ENCODE measurements around the gene KLHL7. TPM values are rescaled to one million over a fixed set of nuclear protein-coding genes. Genes with fewer than 3 reads are reported as not detected.
"Not testable (repeated sequence)": the region's sequence is repeated elsewhere in the genome, so short reads cannot be mapped to it uniquely, and the experiment has no call there.

KLHL7 gene
- total RNA-seq, 1 donor from 2014 or later, result 110 TPM

DNA sequence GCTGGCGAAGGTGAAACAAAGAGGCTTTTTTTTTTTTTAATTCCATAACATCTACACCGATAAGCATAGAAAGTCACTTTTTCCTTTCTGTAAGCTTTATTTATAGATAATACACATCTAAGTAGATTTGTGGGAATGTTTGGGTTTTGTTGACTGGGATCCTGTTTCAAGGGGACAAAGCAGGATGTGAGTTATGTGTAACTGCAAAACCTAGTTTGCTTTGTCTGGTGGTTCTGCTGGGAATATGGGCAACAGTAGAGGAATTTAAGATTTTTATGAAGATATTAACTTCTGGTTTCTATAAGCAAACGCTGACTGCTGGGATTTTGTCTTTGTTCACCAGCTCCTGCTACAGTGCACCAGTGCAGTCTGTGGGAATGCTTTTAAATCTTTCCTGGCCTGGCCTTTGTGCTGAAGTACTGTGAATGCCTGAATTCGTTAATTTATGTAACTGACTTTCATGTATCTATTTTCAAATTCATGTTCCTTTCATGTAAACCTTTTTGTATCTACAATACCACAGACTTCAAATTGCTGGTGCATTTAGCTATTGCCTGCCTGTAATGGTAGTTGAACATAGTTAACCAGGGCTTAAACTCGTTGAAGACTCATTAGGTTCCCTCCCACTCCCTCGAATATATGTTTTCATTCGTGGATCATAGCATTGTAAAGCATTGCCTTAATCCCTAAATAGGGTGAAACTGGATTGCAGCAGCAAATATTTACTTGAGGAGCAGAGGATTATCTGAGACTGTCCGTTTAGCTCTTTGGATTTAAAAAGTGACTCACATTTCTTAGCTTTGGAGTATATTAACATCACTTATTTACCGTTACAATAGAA lies 1.5 kb downstream of the KLHL7 start:
- DNase-seq (ENCODE audit: low spot score in 2 of 2) (no peak), FAIRE-seq (no peak)

DNA sequence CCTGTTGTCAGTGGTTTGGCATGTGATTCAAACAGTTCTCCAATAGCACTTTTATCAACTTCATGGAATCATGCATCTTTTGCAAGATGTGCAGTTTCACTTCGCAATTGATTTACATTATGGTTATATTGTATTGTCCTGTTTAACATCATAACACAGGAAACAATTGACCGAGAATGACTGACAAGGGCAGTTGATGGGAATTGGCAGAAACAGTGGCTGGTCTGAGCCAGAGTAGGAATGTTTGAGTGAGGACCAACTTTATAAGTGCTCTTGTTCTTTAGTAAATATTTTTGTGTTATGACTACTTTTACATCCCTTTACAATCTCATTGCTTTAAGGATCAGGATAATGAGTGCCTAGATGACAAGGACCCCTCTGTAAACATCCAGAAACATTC lies 2.2 kb downstream of the KLHL7 start:
- no peak for FAIRE-seq
- no peak for DNase-seq (ENCODE audit: low spot score in 2 of 2)

DNA sequence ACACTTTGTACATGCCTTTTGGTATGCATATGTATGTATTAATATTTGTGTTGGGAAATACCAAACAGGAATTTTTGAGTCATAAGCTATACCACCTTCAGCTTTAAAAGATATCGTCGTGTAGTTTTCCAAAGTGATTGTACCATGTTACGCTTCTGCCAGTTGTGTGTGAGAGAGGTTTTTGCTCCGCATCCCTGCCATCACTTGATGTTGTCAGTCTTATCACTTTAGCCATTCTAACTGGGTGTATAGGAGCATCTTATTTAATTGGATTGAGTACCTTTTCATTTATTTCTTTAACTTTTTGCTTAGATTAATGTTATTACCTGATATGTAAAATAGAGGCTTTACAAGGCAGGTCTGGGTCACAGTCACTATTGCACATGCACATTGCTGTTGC lies 3.4 kb downstream of the KLHL7 start:
- DNase-seq (ENCODE audit: low spot score in 2 of 2), result no peak
- FAIRE-seq, result no peak

DNA sequence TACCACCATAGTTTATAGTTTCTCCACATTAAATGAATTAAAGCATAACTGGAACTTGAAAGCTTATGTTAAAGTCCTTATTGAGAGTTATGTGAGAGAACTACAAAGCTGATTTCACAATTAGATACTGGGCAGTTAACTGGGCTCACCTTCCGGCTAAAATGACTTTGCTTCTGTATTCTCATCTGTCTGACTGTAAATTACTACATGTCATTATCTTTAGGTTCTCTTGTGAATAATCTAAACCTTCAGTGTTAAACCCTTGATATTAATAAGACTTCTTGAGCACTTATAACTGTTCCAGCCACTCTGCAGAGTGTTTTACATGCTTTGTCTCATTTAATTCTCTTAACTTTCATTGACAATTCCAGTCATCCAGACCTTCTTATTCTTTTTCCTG lies 3.9 kb downstream of the KLHL7 start:
- FAIRE-seq (no peak), DNase-seq (ENCODE audit: low spot score in 2 of 2) (no peak)

DNA sequence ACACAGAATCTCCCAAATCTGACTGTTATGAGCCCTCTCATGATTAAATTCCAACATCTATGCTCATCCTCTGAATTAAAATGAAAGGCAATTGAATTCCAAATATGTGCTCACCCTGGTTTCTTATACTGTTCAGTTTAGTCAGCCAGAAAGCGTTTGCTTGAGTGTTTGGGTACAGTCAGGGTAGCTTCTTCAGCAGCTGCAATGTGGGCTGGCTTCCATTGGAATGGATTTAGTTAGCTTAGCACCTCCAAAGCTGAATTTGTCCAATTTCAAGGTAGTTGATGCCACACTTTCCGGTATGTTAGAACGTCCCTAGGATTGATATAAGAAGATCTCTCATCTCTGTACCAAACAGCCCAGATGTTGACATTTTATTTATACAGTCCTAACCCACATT lies 9.3 kb downstream of the KLHL7 start:
- DNase-seq (ENCODE audit: low spot score in 2 of 2) (no peak), FAIRE-seq (no peak)

DNA sequence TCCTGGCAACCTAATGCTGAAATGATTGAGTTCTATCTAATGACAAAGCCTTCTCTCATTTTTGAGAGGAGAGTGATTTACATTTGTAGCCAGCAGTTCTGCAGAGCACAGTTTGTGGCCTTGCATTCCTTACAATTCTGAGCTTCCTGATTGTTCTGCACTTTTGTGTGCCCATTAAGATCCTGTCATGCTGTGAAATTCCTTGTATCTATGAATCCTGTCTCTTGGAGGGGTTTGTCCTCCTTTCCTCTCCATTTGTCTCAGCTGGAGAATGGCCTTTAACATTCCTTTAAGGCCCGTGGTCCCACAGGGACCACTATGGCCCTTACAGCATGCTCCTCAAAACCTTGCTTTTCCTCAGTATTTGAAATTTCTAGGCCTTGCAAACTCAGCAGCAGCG lies 10.4 kb downstream of the KLHL7 start:
- DNase-seq (ENCODE audit: low spot score in 2 of 2), result no peak

DNA sequence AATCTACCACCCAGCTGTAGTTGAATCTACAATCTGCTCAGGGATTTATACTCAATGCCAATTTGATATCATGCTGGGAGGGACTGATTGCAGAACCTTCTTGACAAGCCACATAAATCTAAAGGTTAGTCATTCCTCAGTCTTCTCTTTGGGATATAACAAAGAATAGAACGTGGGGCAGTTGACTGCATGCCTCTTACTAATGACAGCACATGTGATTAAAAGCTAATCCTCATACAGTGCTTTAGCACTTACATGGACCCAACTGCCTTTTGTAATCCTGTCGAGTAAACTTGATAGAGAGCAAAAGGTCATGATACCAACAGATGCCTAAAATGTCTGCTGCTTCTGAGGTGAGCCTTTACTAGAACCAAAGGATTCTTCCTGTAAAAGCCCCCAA lies 12.3 kb downstream of the KLHL7 start:
- FAIRE-seq (no peak), DNase-seq (ENCODE audit: low spot score in 2 of 2) (no peak)

More for the DNA sequence above, 10.4 kb downstream of the KLHL7 start:
- no peak for FAIRE-seq

DNA sequence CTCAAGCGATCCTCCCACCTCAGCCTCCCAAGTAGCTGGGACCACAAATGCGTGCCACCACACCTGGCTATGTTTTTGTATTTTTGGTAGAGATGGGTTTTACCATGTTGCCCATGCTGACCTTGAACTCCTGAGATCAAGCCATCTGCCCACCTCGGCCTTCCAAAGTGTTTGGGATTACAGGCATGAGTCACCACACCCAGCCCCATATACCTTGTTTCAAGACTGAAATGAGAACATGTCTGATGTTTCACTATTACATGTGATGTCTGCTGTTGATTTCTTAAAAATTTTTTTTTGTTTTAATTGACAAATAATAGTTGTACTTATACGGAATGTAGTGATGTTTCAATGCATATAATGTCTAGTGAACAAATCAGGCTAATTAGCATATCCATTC lies 14.5 kb downstream of the KLHL7 start:
- DNase-seq (ENCODE audit: low spot score in 2 of 2), result no peak
- no peak for FAIRE-seq

DNA sequence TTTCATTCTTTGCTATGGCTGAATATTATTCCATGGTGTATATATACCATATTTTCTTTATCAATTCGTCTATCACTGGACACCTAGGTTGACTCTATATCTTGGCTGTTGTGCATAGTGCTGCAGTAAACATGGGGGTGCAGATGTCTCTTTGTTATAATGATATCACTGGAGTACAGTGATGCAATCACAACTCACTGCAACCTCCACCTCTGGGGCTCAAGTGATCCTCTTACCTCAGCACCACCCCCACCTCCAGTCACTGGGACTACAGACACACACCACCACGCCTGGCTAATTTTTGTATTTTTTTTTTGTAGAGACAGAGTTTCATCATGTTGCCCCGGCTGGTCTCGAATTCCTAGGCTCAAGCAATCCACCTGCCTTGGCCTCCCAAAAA lies 15.6 kb downstream of the KLHL7 start:
- FAIRE-seq, result no peak
- DNase-seq (ENCODE audit: low spot score in 2 of 2), result no peak

DNA sequence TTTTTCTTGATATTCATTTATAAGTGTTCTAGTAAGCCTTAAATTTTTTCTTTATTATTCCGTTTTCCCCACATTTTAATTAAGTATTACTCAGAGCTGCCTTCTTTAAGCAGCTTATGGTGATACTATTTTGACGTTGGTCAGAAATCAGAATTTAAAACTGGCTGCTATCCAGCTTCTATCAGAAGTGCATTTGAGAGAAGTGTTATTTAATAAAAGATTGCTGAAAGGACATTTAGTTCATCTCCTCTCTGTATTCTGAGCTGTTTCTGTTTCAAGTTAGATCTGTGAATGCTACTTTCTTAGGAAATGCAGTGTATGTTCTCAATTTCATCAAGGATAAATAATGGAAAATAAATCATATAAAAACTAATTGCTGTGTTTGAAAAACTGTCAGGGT lies 17.4 kb downstream of the KLHL7 start:
- FAIRE-seq (no peak), DNase-seq (ENCODE audit: low spot score in 2 of 2) (no peak)

DNA sequence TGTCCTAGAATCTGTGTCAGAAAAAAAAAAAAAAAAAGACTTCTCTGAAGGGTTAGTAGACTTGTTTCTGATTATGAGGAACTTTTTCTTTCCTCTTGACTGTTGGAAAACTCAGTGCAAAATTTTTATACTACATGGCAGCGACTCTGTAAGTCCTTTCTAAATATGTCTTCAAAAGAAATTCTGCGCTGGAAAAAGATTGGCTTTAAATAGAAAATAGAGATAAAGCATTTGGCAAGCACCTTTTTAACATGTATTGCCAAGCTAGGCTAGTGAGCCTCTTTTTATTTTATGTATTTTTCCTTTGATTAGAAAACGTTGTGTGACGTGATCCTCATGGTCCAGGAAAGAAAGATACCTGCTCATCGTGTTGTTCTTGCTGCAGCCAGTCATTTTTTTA lies 17.9 kb downstream of the KLHL7 start:
- DNase-seq (ENCODE audit: low spot score in 2 of 2), result no peak
- FAIRE-seq, result no peak

DNA sequence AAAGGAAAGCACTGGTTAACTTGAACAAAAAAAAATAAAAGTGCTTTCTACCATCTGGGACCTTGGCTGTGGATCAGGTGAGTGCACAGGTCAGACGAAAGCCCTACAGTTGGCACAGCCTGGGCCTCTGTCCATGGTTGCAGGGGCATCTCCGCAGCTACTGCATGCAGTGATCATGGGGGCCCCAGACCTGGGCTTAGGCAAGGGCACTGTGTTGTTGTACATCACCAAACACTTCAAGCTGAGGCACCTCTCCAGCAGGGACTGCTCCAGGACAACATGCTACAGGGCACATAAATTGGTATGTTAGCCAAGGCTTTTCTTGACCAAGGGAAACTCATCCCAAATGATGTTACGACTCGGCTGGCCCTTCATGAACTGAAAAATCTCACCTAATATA lies 23.5 kb downstream of the KLHL7 start:
- FAIRE-seq, result no peak

DNA sequence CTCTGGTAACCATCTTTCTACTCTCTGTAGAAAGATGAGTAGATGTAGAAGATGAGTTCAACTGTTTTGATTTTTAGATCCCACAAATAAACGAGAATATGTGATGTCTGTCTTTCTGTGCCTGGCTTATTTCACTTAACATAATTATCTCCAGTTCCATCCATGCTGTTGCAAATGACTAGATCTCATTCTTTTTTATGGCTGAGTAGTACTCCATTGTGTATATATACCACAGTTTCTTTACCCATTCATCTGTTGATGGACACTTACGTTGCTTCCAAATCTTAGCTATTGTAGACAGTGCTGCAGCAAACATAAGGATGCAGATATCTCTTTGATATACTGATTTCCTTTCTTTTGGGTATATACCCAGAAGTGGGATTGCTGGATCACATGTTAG lies 26.2 kb downstream of the KLHL7 start:
- not testable (repeated sequence) for DNase-seq (ENCODE audit: low spot score in 2 of 2); FAIRE-seq

More for the DNA sequence above, 23.5 kb downstream of the KLHL7 start:
- no peak for DNase-seq (ENCODE audit: low spot score in 2 of 2)

DNA sequence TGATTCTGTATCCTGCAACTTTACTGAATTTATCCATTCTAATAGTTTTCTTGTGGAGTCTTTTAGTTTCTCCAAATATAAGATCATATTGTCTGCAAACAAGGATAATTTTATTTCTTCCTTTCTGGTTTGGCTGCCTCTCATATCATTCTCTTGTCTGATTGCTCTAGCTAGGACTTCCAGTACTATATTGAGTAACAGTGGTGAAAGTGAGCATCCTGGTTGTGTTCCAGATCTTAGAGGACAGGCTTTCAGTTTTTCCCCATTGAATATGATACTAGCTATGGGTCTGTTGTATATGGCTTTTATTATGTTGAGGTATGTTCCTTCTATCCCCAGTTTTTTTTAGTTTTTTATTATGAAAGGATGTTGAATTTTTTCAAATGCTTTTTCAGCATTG lies 28.2 kb downstream of the KLHL7 start:
- FAIRE-seq, result no peak

DNA sequence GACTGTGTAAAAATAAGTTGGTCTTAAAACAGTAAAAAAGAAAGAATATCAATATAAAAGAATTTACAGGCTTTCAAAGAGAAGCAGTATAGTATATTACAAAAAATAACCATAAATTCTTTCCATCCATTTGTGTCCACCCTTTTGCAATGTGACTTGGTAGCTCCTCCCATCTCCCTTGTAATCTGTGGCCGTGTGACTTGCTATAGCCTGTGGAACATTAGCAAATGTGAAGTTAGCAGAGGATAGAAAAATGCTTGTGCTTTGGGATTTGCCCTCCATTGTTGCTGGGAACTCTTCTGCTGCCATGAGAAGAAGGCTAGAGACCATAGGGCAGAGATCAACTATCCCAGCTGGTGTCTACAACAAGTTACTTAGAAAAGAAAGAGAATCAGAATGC lies 30.2 kb downstream of the KLHL7 start:
- no peak for FAIRE-seq

More for the DNA sequence above, 28.2 kb downstream of the KLHL7 start:
- DNase-seq (ENCODE audit: low spot score in 2 of 2), result no peak

DNA sequence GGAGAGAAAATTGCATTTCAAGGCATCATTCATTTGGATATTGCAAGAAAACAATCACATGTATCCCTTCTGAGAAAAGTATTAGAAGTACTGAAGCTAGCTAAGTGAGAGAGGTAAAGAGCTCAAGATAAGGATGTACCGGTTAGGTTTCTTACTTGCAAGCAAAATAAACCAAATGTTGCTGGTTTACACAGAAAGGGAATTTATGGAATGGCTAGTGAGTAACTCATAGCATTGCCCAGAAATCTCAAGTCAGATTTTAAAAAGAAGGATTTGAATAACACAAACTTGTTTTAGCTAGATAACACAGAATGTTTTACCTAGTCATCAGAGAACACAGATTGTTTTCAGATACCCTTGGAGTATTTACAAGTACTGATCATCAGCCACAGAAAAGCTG lies 30.6 kb downstream of the KLHL7 start:
- DNase-seq (ENCODE audit: low spot score in 2 of 2), result no peak
- FAIRE-seq, result no peak

More for the DNA sequence above, 30.2 kb downstream of the KLHL7 start:
- DNase-seq (ENCODE audit: low spot score in 2 of 2), result no peak

DNA sequence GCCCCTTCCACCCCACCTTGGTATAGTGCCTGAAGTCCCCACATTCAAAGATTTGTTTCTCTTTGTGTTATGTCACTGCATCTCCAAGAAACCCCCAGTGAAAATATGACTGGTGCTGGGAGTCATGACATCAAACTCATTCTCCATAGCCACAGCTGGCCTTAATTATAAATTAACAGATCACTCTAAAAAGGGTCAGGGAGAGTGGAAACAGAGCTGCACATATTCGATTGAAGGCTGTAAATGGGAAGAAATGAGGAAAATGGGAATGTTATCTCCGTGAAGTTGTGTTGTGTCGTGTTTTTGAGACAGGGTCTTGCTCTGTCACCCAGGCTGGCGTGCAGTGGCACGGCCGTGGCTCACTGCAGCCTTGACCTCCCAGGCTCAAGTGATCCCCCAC lies 52.1 kb downstream of the KLHL7 start:
- FAIRE-seq (no peak), DNase-seq (ENCODE audit: low spot score in 2 of 2) (no peak)

DNA sequence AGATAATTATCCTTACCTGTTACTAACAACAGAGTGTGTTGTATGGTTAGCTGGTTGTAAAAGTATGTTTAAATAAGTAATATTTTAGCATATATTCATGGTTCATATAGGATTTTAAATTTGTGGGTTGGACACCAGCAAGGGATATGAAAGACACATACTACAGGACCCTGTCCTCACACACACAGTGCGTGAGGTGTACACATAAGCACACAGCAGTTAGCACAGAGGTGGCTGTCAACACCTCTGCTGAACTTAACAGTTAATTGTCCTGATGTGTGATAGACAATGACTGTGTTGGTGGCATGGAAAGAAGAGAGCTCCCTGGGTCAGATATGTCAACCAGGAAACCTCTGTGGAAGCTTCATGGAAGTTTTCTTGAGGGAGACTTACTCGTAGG lies 53.0 kb downstream of the KLHL7 start:
- FAIRE-seq (no peak), DNase-seq (ENCODE audit: low spot score in 2 of 2) (no peak)

DNA sequence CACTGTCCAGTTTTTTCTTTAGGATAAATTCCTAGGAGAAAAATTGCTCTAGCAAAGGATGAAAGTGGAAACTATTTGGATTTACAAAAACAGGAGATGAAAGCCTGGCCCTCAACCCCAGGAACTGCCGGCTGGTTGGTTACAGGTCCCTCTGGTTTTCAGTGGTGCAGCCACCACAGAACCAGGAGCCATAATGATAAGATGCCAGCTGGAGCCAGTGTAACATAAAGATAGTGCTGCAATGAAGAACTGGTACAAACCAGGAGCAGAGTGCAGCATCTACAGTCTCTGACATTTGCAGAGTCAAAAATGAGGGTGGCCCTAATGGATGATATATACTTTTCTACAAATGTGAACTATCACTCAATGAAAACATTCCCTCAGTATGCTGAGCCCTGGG lies 55.9 kb downstream of the KLHL7 start:
- FAIRE-seq (no peak), DNase-seq (ENCODE audit: low spot score in 2 of 2) (no peak)

DNA sequence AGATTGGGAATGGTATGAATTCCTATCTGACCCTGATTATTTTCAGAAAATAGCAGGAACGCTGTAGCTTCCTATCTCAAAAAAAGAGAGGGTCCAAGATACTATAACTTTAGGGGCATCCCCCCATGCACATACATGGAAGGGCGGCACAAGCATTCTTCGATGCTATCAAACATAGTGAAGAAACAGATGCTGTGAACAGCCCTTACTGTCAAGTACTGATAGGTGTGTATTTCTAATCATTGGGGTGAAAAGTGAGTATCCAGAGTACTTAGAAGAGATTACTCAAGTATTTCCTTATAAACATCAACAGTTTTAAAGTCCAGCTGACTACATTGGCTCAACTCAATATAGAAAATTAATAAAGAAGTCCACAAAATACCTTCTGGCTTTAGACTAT lies 59.3 kb downstream of the KLHL7 start:
- FAIRE-seq (no peak), DNase-seq (ENCODE audit: low spot score in 2 of 2) (no peak)

DNA sequence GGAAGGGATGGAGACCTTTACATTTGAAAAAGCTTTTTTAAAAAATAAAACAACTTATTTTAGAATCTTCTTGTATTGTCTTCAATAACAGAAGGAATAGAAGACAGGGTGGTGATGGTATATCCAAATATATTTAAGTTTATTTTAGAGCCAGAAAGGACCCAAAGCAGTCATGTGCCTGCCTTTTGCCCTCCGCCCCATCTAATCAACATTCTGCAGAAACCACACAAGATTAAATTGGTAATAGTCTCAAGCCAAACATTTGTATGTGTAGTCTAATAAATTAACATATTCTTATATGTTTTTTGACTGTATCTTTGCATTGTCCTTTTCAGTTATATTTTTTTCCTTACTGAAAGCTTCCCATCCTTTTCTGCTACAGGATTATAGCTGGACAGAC lies 59.7 kb downstream of the KLHL7 start:
- FAIRE-seq (no peak), DNase-seq (ENCODE audit: low spot score in 2 of 2) (no peak)

DNA sequence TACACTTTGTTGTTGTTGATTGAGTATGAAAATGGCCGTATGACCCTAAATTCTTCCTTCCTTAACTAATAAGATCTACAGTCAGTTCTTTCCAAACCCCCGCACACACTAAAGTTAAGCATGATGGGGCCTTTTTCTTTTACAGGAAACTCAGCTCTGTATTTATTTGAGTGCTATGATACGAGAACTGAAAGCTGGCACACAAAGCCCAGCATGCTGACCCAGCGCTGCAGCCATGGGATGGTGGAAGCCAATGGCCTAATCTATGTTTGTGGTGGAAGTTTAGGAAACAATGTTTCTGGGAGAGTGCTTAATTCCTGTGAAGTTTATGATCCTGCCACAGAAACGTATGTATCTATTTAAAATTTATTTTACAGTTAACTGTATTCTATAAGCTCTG lies 62.1 kb downstream of the KLHL7 start:
- DNase-seq (ENCODE audit: low spot score in 2 of 2) (no peak), FAIRE-seq (no peak)
